ENCODE results near the gene HRNR. TPM values are rescaled to one million over a fixed set of nuclear protein-coding genes. Genes with fewer than 3 reads are reported as not detected.
"Not testable (repeated sequence)": the region's sequence is repeated elsewhere in the genome, so short reads cannot be mapped to it uniquely, and the experiment has no call there.

HRNR gene
- total and polyA plus RNA-seq, 9 donors = not detected

- no peaks in the 10 kb centered on the region for H3K9me3 ChIP-seq
- H3K4me3 ChIP-seq = no peak overlapping the region
- no peaks in the 10 kb centered on the region for H3K36me3 ChIP-seq
- 53 to 62% (median 59%) methylated on average over 3 of the region's 3 CpGs for WGBS, 3 donors
- no peak for DNase-seq
- no peaks in the 10 kb centered on the region for H3K4me1 ChIP-seq (ENCODE audit: insufficient read depth)
- intact Hi-C loops (cut with DNase I) = no loop called here
- H3K27ac ChIP-seq = no peak overlapping the region
- TF ChIP-seq CTCF (IDR thresholded peaks at IDR 0.05) = no peak
- no peak for TF ChIP-seq EP300 (IDR thresholded peaks at IDR 0.05)
- TF ChIP-seq POLR2A (IDR thresholded peaks at IDR 0.05) = no peak
- H3K27me3 ChIP-seq = no peaks in the 10 kb centered on the region
Observed at GRCh38 chr1:152225678-152226077, 1.7 kb upstream of the HRNR start.

- H3K27ac ChIP-seq = no peak overlapping the region
- no peak overlapping the region for H3K4me3 ChIP-seq
- H3K9me3 ChIP-seq = peaks cover 0 to 5% of the 10 kb centered on the region in 2 donors
- intact Hi-C loops (cut with DNase I) = no loop called here
- H3K27me3 ChIP-seq = no peaks in the 10 kb centered on the region
- peak in 1 of 5 donors; percentile 8 for DNase-seq
- TF ChIP-seq CTCF (IDR thresholded peaks at IDR 0.05) (no peak), POLR2A (IDR thresholded peaks at IDR 0.05) (no peak), EP300 (IDR thresholded peaks at IDR 0.05) (no peak)
- WGBS, 3 donors = 85 to 93% (median 89%) methylated on average over 30 of the region's 30 CpGs
- H3K4me1 ChIP-seq (ENCODE audit: insufficient read depth) = no peaks in the 10 kb centered on the region
- H3K36me3 ChIP-seq = no peaks in the 10 kb centered on the region
Observed at GRCh38 chr1:152220166-152221163, 3.5 kb downstream of the HRNR start.

- intact Hi-C loops (cut with DNase I); H3K9me3 ChIP-seq; H3K4me1 ChIP-seq (ENCODE audit: insufficient read depth); H3K27me3 ChIP-seq; H3K4me3 ChIP-seq; DNase-seq; H3K36me3 ChIP-seq; H3K27ac ChIP-seq: not testable (repeated sequence)
- 80 to 96% (median 83%) methylated on average over 14 of the region's 14 CpGs for WGBS, 3 donors
Observed at GRCh38 chr1:152219438-152219837, 4.6 kb downstream of the HRNR start.

GRCh38 chr1:152218762-152219436 lies 5.1 kb downstream of the HRNR start:
- Histone ChIP-seq H3K4me1 (ENCODE audit: insufficient read depth) (no peaks in the 10 kb centered on the region), H3K4me3 (no peak overlapping the region), H3K36me3 (no peaks in the 10 kb centered on the region), H3K27ac (no peak overlapping the region), H3K9me3 (peaks cover 0 to 5% of the 10 kb centered on the region in 2 donors), H3K27me3 (no peaks in the 10 kb centered on the region)
- no peak for DNase-seq
- 90 to 96% (median 92%) methylated on average over 24 of the region's 24 CpGs for WGBS, 3 donors
- intact Hi-C loops (cut with DNase I) = no loop called here
- no peak for TF ChIP-seq POLR2A (IDR thresholded peaks at IDR 0.05)
- no peak for TF ChIP-seq CTCF (IDR thresholded peaks at IDR 0.05)
- no peak for TF ChIP-seq EP300 (IDR thresholded peaks at IDR 0.05)

- H3K27me3 ChIP-seq; H3K36me3 ChIP-seq; H3K27ac ChIP-seq; H3K4me3 ChIP-seq; intact Hi-C loops (cut with DNase I); H3K4me1 ChIP-seq (ENCODE audit: insufficient read depth); H3K9me3 ChIP-seq: not testable (repeated sequence)
- WGBS, 3 donors = 86 to 100% (median 97%) methylated on average over 1 to 13 of the region's 13 CpGs
- peak in 4 of 5 donors; percentile 10 to 43 (median 32) for DNase-seq
Observed at GRCh38 chr1:152215604-152216003, 8.4 kb downstream of the HRNR start.

GRCh38 chr1:152214911-152215310 lies 9.1 kb downstream of the HRNR start:
- H3K27ac ChIP-seq; intact Hi-C loops (cut with DNase I); H3K9me3 ChIP-seq; H3K4me3 ChIP-seq; H3K4me1 ChIP-seq (ENCODE audit: insufficient read depth); H3K27me3 ChIP-seq; H3K36me3 ChIP-seq: not testable (repeated sequence)
- DNase-seq = peak in 2 of 5 donors; percentile 13 to 36
- WGBS, 3 donors = 95% methylated on average over 19 of the region's 21 CpGs; no CpG with 5 or more reads in 2 of the 3 donors

Data from ovary (tissue), 9 donors.